HEK293 (cell line): ENCODE measurements around the gene PCDHA6.

ENCODE experiments used
- MZF1 ChIP-seq: fragments of 450-650 bp; formaldehyde crosslinking; IDR thresholded peaks from 2 replicates; pipeline ENCODE4 v1.5.1; 2017; ENCODE audit warnings: missing biosample characterization, missing genetic modification characterization, borderline replicate concordance
- SALL2 ChIP-seq: fragments of 450-650 bp; formaldehyde crosslinking; IDR thresholded peaks from 2 replicates; pipeline ENCODE4 v1.5.0; 2017; ENCODE audit warnings: missing biosample characterization, mild to moderate bottlenecking, missing genetic modification characterization, borderline replicate concordance
- SP2 ChIP-seq: fragments of 450-650 bp; formaldehyde crosslinking; IDR thresholded peaks from 2 replicates; pipeline ENCODE4 v1.5.1; 2016; ENCODE audit warnings: missing biosample characterization, missing genetic modification characterization
- ZNF510 ChIP-seq: fragments of 450-650 bp; formaldehyde crosslinking; IDR thresholded peaks from 2 replicates; pipeline ENCODE4 v1.5.1; 2018; ENCODE audit warnings: mild to moderate bottlenecking, missing genetic modification characterization, missing biosample characterization; ENCODE audit not compliant: insufficient replicate concordance
- ZNF629 ChIP-seq: fragments of 450-650 bp; formaldehyde crosslinking; IDR thresholded peaks from 2 replicates; pipeline ENCODE4 v1.5.1; 2017; ENCODE audit warnings: missing biosample characterization, missing genetic modification characterization
- TF ChIP-seq, protein P1 (sequence below): fragments of 450-650 bp; formaldehyde crosslinking; IDR thresholded peaks from 2 replicates; pipeline ENCODE4 v1.5.1; 2016; ENCODE audit warnings: missing biosample characterization, missing genetic modification characterization
- TF ChIP-seq, protein P2 (sequence below): fragments of 450-650 bp; formaldehyde crosslinking; IDR thresholded peaks from 2 replicates; pipeline ENCODE4 v1.5.1; 2016; ENCODE audit warnings: missing biosample characterization, missing genetic modification characterization
- TF ChIP-seq, protein P3 (sequence below): fragments of 450-650 bp; formaldehyde crosslinking; IDR thresholded peaks from 2 replicates; pipeline ENCODE4 v1.5.1; 2016; ENCODE audit warnings: missing biosample characterization, missing genetic modification characterization
- TF ChIP-seq, protein P4 (sequence below): fragments of 450-650 bp; formaldehyde crosslinking; IDR thresholded peaks from 2 replicates; pipeline ENCODE4 v1.5.1; 2016; ENCODE audit warnings: missing biosample characterization, missing genetic modification characterization, borderline replicate concordance

DNA sequence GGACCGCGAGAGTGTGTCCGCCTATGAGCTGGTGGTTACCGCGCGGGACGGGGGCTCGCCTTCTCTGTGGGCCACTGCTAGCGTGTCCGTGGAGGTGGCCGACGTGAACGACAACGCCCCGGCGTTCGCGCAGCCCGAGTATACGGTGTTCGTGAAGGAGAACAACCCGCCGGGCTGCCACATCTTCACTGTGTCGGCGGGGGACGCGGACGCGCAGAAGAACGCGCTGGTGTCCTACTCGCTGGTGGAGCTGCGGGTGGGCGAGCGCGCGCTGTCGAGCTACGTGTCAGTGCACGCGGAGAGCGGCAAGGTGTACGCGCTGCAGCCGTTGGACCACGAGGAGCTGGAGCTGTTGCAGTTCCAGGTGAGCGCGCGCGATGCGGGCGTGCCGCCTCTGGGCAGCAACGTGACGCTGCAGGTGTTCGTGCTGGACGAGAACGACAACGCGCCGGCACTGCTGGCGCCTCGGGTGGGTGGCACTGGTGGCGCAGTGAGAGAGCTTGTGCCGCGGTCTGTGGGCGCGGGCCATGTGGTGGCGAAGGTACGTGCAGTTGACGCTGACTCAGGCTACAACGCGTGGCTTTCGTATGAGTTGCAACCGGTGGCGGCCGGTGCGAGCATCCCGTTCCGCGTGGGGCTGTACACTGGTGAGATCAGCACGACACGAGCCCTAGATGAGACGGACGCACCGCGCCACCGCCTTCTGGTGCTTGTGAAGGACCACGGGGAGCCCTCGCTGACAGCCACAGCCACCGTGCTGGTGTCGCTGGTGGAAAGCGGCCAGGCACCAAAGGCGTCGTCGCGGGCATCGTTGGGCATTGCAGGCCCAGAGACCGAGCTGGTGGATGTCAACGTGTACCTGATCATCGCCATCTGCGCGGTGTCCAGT lies 8.1 kb downstream of the PCDHA6 start:
- TF ChIP-seq ZNF629 (tag by site-specific recombination) (no peak), SALL2 (tag by site-specific recombination) (no peak), SP2 (tag by site-specific recombination) (no peak), ZNF510 (no peak), MZF1 (tag by site-specific recombination) (no peak)
- TF ChIP-seq, protein P1, sequence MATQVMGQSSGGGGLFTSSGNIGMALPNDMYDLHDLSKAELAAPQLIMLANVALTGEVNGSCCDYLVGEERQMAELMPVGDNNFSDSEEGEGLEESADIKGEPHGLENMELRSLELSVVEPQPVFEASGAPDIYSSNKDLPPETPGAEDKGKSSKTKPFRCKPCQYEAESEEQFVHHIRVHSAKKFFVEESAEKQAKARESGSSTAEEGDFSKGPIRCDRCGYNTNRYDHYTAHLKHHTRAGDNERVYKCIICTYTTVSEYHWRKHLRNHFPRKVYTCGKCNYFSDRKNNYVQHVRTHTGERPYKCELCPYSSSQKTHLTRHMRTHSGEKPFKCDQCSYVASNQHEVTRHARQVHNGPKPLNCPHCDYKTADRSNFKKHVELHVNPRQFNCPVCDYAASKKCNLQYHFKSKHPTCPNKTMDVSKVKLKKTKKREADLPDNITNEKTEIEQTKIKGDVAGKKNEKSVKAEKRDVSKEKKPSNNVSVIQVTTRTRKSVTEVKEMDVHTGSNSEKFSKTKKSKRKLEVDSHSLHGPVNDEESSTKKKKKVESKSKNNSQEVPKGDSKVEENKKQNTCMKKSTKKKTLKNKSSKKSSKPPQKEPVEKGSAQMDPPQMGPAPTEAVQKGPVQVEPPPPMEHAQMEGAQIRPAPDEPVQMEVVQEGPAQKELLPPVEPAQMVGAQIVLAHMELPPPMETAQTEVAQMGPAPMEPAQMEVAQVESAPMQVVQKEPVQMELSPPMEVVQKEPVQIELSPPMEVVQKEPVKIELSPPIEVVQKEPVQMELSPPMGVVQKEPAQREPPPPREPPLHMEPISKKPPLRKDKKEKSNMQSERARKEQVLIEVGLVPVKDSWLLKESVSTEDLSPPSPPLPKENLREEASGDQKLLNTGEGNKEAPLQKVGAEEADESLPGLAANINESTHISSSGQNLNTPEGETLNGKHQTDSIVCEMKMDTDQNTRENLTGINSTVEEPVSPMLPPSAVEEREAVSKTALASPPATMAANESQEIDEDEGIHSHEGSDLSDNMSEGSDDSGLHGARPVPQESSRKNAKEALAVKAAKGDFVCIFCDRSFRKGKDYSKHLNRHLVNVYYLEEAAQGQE (tag by site-specific recombination) = no peak
- TF ChIP-seq, protein P2, sequence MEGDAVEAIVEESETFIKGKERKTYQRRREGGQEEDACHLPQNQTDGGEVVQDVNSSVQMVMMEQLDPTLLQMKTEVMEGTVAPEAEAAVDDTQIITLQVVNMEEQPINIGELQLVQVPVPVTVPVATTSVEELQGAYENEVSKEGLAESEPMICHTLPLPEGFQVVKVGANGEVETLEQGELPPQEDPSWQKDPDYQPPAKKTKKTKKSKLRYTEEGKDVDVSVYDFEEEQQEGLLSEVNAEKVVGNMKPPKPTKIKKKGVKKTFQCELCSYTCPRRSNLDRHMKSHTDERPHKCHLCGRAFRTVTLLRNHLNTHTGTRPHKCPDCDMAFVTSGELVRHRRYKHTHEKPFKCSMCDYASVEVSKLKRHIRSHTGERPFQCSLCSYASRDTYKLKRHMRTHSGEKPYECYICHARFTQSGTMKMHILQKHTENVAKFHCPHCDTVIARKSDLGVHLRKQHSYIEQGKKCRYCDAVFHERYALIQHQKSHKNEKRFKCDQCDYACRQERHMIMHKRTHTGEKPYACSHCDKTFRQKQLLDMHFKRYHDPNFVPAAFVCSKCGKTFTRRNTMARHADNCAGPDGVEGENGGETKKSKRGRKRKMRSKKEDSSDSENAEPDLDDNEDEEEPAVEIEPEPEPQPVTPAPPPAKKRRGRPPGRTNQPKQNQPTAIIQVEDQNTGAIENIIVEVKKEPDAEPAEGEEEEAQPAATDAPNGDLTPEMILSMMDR (tag by site-specific recombination) = no peak
- TF ChIP-seq, protein P3, sequence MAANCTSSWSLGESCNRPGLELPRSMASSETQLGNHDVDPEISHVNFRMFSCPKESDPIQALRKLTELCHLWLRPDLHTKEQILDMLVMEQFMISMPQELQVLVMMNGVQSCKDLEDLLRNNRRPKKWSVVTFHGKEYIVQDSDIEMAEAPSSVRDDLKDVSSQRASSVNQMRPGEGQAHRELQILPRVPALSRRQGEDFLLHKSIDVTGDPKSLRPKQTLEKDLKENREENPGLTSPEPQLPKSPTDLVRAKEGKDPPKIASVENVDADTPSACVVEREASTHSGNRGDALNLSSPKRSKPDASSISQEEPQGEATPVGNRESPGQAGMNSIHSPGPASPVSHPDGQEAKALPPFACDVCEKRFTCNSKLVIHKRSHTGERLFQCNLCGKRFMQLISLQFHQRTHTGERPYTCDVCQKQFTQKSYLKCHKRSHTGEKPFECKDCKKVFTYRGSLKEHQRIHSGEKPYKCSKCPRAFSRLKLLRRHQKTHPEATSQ (tag by site-specific recombination) = no peak
- TF ChIP-seq, protein P4, sequence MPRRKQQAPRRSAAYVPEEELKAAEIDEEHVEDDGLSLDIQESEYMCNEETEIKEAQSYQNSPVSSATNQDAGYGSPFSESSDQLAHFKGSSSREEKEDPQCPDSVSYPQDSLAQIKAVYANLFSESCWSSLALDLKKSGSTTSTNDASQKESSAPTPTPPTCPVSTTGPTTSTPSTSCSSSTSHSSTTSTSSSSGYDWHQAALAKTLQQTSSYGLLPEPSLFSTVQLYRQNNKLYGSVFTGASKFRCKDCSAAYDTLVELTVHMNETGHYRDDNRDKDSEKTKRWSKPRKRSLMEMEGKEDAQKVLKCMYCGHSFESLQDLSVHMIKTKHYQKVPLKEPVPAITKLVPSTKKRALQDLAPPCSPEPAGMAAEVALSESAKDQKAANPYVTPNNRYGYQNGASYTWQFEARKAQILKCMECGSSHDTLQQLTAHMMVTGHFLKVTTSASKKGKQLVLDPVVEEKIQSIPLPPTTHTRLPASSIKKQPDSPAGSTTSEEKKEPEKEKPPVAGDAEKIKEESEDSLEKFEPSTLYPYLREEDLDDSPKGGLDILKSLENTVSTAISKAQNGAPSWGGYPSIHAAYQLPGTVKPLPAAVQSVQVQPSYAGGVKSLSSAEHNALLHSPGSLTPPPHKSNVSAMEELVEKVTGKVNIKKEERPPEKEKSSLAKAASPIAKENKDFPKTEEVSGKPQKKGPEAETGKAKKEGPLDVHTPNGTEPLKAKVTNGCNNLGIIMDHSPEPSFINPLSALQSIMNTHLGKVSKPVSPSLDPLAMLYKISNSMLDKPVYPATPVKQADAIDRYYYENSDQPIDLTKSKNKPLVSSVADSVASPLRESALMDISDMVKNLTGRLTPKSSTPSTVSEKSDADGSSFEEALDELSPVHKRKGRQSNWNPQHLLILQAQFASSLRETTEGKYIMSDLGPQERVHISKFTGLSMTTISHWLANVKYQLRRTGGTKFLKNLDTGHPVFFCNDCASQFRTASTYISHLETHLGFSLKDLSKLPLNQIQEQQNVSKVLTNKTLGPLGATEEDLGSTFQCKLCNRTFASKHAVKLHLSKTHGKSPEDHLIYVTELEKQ (tag by site-specific recombination) = no peak
